Thoracic aorta (tissue), 2 donors: Measurements from ENCODE around the gene R3HDM2. TPM values are rescaled to one million over a fixed set of nuclear protein-coding genes. Genes with fewer than 3 reads are reported as not detected.
"Not testable (repeated sequence)": the region's sequence is repeated elsewhere in the genome, so short reads cannot be mapped to it uniquely, and the experiment has no call there.

Experiments used
- ATAC-seq: fragments of 150-250 bp; one replicate; pipeline ENCODE4 v1.8.0; 2017; ENCODE audit warnings: low read depth; ENCODE audit not compliant: insufficient number of reproducible peaks, low FRiP score
- DNase-seq: peaks from one replicate; pipeline ENCODE4 v3.0.0-alpha.2; 2020; ENCODE audit warnings: low spot score
- H3K27ac ChIP-seq, 2 donors: fragments of 200-600 bp; sonication (generic); 1 replicate in 1 of 2; 2 replicates in 1 of 2; pipeline ENCODE4 v1.5.1; 2016; ENCODE audit warnings: mild to moderate bottlenecking in 2 of 2, moderate library complexity in 2 of 2
- H3K27me3 ChIP-seq: fragments of 200-600 bp; sonication (generic); replicated peaks from 2 replicates; pipeline ENCODE4 v1.6.0; 2016; ENCODE audit warnings: mild to moderate bottlenecking; ENCODE audit not compliant: insufficient read depth
- H3K36me3 ChIP-seq: fragments of 200-600 bp; sonication (generic); one replicate; pipeline ENCODE4 v1.5.1; 2016
- H3K4me1 ChIP-seq, 2 donors: fragments of 200-600 bp; sonication (generic); 1 replicate in 1 of 2; 2 replicates in 1 of 2; pipeline versions ENCODE4 v1.5.1 to v1.6.0; 2016; ENCODE audit warnings: low read depth in 2 of 2, mild to moderate bottlenecking in 1 of 2; ENCODE audit not compliant: control insufficient read depth in 1 of 2
- H3K4me3 ChIP-seq: fragments of 200-600 bp; sonication (generic); 2 replicates; pipeline ENCODE4 v1.5.1; 2016; ENCODE audit warnings: mild to moderate bottlenecking
- H3K9me3 ChIP-seq: fragments of 200-600 bp; sonication (generic); 2 replicates; pipeline ENCODE4 v1.5.1; 2016
- total RNA-seq, 2 donors: library from RNA; depleted of rRNA; stranded (reverse); fragments of >200 nt; gene quantifications; one replicate each; pipeline versions ENCODE4 v1.1.0 to v1.2.3, GENCODE V29; 2016
- TF ChIP-seq, protein P1 (sequence below): fragments of 200-600 bp; sonication (generic); IDR thresholded peaks from one replicate; pipeline ENCODE4 v1.5.1; 2019; ENCODE audit warnings: antibody characterized with exemption

Gene R3HDM2
- total RNA-seq, 2 donors from 2014 or later: 26.5 to 62.4 TPM

DNA sequence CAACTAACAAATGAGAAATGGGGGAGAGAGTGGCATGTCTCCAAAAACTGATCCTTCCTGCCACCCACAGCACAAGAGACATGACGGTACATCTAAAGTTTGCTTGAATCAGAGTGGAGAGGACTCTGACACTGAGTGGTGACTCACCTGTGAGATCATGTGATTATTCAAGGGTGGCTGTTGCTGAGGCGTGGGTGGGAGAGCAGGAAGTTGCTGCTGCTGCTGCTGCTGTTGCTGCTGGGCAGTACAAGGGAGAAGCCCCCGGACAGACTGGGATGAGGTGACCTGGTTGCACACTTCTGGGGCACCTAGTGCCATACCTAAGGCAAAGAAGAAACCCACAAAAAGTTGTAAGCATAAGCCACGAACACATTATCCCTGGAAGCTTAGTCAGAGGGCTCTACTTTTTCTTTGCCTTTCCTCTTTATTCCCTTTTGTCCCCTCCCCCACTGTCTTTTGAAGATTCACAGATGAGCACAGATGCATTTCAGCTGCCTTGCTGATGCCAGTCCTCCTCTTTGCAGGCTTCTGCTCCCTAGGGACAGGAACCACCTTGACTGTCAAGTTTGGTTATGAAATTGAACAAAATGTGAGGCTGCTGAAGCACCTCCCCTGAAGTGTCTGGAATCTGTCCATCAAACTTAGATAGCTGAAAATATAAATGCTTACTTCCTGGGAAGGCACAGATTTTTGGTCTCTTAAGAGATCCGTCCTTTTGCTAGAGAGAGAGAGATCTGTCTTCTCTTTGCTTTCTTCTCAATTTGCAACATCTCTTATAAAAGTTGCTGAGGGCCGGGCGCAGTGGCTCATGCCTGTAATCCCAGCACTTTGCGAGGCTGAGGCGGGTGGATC is 150.4 kb downstream of the R3HDM2 start:
- Histone ChIP-seq H3K27me3 (no peaks in the 10 kb centered on the region), H3K36me3 (peaks cover 44% of the 10 kb centered on the region), H3K4me1 (peaks cover 0 to 10% of the 10 kb centered on the region in 2 donors), H3K27ac (peak overlapping the region; percentile 19 to 50), H3K9me3 (no peaks in the 10 kb centered on the region), H3K4me3 (no peak overlapping the region)
- ATAC-seq (peak; percentile 59), DNase-seq (peak; percentile 11)
- TF ChIP-seq, protein P1, sequence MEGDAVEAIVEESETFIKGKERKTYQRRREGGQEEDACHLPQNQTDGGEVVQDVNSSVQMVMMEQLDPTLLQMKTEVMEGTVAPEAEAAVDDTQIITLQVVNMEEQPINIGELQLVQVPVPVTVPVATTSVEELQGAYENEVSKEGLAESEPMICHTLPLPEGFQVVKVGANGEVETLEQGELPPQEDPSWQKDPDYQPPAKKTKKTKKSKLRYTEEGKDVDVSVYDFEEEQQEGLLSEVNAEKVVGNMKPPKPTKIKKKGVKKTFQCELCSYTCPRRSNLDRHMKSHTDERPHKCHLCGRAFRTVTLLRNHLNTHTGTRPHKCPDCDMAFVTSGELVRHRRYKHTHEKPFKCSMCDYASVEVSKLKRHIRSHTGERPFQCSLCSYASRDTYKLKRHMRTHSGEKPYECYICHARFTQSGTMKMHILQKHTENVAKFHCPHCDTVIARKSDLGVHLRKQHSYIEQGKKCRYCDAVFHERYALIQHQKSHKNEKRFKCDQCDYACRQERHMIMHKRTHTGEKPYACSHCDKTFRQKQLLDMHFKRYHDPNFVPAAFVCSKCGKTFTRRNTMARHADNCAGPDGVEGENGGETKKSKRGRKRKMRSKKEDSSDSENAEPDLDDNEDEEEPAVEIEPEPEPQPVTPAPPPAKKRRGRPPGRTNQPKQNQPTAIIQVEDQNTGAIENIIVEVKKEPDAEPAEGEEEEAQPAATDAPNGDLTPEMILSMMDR: no peak

- Histone ChIP-seq H3K27me3 (no peaks in the 10 kb centered on the region), H3K4me3 (no peak overlapping the region), H3K9me3 (no peaks in the 10 kb centered on the region), H3K36me3 (peaks cover 44% of the 10 kb centered on the region), H3K4me1 (peaks cover 0 to 10% of the 10 kb centered on the region in 2 donors), H3K27ac (no peak overlapping the region)
- TF ChIP-seq, protein P1: no peak
- DNase-seq (no peak), ATAC-seq (no peak)
Observed at GRCh38 chr12:57278465-57279381, 152.1 kb downstream of the R3HDM2 start.

DNA sequence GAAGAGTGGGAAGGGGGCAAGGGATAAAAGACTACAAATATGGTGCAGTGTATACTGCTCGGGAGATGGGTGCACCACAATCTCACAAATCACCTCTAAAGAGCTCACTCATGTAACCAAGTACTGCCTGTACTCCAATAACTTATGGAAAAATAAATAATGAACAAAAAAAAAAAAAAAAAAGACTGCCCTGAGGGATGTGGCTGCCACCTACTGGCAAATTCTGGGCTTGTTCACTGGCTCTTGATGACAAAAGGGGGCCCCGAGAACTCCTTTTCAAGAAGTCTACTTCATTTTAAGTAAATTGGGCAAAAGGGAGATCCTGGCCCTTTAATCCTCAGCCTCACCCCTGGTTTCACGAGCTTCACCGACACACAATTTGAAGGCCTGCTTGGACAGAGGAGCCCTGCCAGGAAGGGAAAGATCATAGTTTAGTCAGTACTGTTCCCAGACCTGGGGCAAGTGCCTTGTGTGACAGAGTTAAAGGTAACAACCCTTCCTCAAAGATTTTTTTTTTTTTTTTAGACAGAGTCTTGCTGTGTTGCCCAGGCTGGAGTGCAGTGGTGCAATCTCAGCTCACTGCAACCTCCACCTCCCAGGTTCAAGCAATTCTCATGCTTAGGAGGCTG is 153.8 kb downstream of the R3HDM2 start:
- no peak for ATAC-seq

DNA sequence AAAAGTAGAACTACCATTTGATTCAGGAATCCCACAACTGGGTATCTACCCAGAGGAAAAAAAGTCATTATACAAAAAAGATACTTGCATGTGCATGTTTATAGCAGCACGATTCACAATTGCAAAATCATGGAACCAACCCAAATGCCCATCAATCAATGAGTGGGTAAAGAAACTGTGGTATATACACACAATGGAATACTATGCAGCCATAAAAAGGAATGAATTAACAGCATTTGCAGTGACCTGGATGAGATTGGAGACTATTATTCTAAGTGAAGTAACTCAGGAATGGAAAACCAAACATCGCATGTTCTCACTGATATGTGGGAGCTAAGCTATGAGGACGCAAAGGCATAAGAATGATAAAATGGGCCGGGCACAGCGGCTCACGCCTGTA is 154.6 kb downstream of the R3HDM2 start:
- H3K27me3 ChIP-seq, H3K9me3 ChIP-seq, ATAC-seq, DNase-seq, H3K27ac ChIP-seq, H3K4me3 ChIP-seq: not testable (repeated sequence)
- peaks cover 0 to 10% of the 10 kb centered on the region in 2 donors for H3K4me1 ChIP-seq
- peaks cover 37% of the 10 kb centered on the region for H3K36me3 ChIP-seq

More for the DNA sequence above, 153.8 kb downstream of the R3HDM2 start:
- no peak for DNase-seq
- Histone ChIP-seq H3K36me3 (peaks cover 44% of the 10 kb centered on the region), H3K4me1 (peaks cover 0 to 10% of the 10 kb centered on the region in 2 donors), H3K9me3 (no peaks in the 10 kb centered on the region), H3K27me3 (no peaks in the 10 kb centered on the region), H3K27ac (no peak overlapping the region), H3K4me3 (no peak overlapping the region)
- TF ChIP-seq, protein P1: no peak

DNA sequence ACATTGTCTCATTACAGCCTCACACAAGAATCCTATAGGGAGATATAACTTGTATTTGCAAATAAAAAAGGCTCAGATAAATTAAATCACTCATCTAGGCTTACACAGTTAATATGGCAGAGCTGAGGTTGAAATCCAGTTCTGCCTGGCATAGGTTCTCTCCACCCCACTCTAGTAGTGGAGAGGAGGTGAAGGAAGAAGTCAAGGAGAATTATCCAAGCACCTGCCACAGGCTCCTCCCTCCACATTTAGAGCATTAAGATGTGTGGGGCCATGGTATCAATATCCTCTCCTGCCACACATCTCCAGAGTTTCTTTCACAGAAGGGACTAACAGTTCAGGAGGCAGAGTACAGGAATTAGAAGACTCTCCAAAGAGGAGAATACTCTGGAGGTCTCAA is 157.3 kb downstream of the R3HDM2 start:
- Histone ChIP-seq H3K4me1 (no peaks in the 10 kb centered on the region), H3K36me3 (peaks cover 38% of the 10 kb centered on the region), H3K27me3 (no peaks in the 10 kb centered on the region), H3K4me3 (no peak overlapping the region), H3K9me3 (no peaks in the 10 kb centered on the region), H3K27ac (no peak overlapping the region)
- DNase-seq: no peak
- TF ChIP-seq, protein P1: no peak
- no peak for ATAC-seq
